GM18873 (cell line): ENCODE results near the gene PYGO1.
A peak's percentile ranks its signal among the peaks of the same experiment; 100 is the strongest.
"Not testable (repeated sequence)": the region's sequence is repeated elsewhere in the genome, so short reads cannot be mapped to it uniquely, and the experiment has no call there.

Experiments used
- ATAC-seq: cut with Tn5 transposase; IDR thresholded peaks from one replicate; pipeline ENCODE4 v1.9.1; 2021; ENCODE audit warnings: mild to moderate bottlenecking, moderate library complexity, moderate number of reproducible peaks; ENCODE audit not compliant: unreplicated experiment, low FRiP score

PYGO1 gene

DNA sequence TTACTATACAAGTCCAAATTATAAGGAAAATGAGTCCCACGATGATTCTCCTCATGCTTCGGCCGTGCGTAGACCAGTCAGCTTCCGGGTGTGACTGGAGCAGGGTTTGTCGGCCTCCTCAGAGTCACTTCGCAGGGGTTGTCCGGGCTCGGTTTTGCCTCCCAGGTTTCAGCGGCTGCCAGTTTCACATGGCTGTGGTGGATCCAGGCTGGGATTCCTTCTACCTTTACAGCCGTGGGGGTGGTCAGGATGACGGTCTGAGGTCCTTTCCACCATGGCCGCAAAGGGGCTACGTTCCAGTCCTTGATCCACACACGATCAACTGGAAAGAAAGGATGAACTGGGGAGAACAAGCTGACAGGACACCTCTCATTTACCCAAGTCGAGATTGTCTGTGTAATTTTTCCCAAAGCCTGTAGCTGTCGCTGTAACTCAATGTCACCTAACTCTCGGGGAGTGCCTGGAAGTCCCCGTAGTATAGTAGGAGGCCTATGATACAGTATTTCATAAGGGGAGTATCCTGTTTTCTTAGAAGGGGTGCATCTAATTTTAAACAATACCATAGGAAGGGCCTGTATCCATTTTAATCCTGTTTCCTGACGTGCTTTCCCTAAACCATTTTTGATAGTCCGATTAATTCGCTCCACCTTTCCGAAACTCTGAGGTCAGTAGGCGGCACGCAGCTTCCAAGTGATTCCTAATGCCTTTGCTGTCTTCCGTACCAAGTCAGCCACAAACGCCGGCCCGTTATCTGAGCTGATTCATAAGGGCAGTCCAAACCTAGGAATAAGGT, 74.3 kb downstream of the PYGO1 start:
- ATAC-seq = not testable (repeated sequence)

DNA sequence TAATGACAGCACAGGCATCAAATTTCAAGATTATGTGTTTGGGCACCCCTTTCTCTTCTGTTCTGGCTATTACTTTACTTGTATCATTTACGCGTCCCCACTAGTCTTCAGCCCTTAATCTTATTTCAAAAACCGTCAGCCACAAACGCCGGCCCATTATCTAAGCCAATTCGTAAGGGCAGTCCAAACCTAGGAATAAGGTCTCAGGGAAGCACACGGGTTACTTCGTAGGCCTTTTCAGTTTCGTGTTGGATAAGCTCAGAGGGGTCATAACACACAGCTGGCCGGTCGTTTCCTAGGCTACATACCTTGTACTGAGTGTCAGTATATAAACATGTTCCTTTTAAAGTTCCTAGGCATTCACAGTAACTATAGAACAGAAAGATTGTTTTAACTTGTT, 75.0 kb downstream of the PYGO1 start:
- no peak for ATAC-seq

DNA sequence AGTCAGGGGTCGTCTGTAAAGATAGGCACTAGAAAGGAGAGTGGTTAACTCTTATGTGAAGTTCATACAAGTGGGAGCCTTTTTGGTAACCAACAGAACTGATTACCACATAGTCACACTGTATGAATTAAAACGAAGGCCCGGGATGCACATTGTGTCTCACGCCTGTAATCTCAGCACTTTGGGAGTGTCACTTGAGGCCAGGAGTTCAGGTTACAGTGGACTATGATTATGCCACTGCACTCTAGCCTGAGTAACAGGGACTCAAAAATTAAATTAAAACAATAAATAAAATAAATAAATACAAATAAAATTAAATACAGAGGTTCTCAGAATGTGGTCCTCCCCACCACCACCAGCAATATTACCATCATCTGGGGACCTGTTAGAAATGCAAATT, 80.6 kb downstream of the PYGO1 start:
- no peak for ATAC-seq

DNA sequence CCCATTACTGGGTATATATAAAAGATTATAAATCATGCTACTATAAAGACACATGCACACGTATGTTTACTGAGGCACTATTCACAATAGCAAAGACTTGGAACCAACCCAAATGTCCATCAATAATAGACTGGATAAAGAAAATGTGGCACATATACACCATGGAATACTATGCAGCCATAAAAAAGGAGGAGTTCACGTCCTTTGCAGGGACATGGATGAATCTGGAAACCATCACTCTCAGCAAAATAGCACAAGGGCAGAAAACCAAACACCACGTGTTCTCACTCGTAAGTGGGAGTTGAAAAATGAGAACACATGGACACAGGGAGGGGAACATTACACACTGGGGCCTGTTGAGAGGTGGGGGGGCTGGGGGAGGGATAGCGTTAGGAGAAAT, 82.7 kb downstream of the PYGO1 start:
- not testable (repeated sequence) for ATAC-seq

DNA sequence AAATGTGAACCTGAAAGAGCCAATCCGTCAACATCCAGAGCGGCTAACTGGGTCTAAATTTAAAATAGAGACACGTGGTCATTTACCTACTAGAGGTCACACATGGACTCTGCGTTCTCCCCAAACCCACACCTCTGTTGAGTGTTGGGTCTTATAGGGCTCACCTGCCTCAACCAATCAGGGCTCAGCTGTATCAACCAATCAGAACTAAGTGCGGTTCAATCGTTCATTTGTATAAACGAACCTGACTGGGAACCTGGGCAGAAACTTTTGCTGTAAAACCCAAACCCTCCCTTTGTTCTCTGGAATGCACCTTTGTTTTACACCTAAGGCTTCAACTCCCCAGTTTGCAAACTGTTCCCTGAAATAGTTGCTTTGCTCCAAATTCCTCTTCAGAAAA, 89.0 kb downstream of the PYGO1 start:
- no peak for ATAC-seq

DNA sequence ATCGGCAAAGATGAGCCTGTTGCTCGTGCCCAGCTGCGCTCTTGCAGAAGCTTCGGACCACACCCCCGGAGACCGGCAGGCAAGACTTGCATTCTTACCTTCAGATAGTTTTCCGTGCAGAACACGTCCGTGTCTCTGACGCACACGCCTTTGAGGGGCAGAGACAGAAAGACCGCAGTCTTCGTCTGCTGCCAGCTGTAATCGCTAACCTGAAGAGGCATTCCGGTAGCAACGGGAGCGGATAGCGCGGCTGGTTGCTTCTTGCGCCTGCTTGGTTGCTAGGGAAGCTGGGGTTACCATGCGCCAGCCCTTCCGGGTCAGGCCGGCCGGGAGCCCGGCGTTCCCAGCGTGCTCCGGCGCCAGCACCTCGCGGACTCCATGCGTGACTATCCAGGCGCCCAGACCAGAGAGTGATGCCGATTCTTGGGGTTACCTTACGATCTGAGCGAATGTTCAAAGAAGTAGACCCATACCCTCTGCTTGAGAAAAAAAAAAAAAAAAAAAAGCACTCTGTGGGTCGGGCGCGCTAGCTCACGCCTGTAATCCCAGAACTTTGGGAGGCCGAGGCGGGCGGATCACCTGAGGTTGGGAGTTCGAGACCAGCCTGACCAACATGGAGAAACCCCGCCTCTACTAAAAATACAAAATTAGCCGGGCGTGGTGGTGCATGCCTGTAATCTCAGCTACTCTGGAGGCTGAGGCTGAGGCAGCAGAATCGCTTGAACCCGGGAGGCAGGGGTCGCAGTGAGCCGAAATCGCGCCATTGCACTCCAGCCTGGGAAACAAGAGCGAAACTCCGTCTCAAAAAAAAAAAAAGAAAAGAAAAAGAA, 89.8 kb downstream of the PYGO1 start:
- peak; percentile 94 for ATAC-seq

DNA sequence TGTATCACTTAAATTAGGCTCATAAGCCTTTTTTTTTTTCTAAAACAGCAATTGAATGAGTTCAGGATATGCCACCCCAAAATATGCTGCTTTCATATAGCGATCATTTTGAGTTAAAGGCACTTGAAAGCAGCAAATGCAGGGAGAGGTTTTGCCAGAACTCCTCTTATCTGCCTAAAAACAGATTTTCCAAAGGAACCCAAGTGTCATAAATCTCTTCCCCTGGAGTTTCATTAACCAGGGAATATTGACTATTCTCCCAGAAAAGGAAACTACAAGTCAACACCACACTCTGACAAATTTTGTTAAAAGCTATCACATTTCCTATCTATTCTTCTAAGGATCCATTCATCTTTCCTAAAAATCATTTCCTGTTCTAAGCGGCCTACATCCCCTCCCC, 91.4 kb downstream of the PYGO1 start:
- ATAC-seq = no peak

DNA sequence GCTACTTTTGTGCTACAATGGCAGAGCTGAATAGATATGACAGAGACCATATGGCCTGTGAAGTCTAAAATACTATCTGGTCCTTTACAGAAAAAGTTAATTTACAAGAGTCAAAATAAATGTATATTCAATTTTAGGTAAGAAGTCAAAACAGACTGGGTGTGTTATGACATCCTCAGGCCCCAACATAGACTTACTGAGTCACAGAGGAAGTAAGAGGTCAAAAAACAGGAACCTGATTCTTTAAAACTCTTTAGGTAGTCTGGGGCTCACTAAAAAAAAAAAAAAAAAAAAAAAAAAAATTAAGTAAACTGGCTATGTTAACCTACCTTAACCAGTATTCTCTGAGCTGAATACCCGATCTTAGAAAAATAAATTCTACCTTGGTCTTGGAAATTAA, 93.2 kb downstream of the PYGO1 start:
- ATAC-seq = no peak

DNA sequence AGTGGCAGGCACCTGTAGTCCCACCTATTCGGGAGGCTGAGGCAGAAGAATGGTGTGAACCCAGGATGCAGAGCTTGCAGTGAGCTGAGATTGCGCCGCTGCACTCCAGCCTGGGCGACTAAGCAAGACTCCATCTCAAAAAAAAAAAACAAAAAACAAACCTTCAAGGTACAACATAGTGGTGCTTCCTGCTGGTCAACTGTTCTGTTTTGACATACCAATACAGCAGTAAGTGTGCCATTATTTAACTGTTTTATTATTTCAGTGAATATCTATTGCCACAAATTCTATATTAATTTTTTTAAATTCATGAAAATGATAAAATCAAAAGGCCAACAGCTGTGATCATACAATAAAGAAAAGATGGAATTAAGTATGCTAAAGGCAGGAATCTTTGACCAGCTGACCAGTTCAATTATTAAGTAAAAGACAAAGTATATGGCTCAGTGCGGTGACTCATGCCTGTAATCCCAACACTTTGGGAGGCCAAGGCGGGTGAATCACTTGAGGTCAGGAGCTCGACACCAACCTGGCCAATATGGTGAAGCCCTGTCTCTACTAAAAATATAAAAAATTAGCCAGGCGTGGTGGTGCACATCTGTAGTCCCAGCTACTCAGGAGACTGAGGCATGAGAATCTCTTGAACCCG, 99.1 kb downstream of the PYGO1 start:
- ATAC-seq = not testable (repeated sequence)
